ENCODE results near the gene VWA5B1.

DNA sequence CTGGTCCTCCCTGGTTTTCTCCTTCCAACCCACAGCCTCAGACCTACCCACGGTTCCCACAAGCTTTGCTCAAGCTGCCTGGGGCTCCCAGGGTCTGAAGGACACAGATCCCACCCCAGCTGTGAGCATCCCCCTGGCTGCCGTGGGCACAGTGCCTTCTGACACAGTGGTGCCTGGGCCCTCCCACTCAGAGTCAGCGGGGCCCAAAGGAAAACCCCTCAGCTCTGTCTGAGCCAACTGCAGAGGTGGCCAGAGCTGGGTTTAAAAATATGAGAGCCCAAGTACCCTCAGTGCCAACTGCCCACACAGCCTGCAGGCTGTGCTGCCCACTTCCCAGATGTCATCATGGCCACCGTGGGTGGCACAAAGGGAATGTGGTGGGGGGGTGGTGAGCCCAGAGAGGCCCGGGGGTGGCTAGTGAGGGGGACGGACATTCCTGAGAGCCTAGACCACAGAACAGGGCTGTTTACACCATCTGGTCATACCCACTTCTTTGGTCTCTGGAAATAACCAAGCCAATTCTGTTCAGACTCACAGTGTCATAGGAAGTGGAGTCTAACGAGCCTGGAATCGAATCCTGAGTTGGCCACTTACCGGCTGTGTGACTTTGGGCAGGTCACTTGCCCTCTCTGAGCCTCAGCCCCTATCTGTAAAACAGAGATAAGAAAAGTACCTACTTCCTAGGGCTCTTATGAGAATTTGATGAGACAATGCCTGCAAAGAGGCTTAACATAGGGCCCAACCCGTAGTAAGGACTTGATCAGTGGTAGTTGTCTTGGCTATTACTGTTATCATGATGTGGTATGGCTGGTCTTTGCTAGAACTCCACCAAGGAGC lies 109.9 kb downstream of the VWA5B1 start:
- TF ChIP-seq, protein P1, sequence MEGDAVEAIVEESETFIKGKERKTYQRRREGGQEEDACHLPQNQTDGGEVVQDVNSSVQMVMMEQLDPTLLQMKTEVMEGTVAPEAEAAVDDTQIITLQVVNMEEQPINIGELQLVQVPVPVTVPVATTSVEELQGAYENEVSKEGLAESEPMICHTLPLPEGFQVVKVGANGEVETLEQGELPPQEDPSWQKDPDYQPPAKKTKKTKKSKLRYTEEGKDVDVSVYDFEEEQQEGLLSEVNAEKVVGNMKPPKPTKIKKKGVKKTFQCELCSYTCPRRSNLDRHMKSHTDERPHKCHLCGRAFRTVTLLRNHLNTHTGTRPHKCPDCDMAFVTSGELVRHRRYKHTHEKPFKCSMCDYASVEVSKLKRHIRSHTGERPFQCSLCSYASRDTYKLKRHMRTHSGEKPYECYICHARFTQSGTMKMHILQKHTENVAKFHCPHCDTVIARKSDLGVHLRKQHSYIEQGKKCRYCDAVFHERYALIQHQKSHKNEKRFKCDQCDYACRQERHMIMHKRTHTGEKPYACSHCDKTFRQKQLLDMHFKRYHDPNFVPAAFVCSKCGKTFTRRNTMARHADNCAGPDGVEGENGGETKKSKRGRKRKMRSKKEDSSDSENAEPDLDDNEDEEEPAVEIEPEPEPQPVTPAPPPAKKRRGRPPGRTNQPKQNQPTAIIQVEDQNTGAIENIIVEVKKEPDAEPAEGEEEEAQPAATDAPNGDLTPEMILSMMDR (IDR thresholded peaks at IDR 0.05): no peak
- TF ChIP-seq POLR2A (IDR thresholded peaks at IDR 0.05): no peak
- no peak for TF ChIP-seq POLR2AphosphoS5 (IDR thresholded peaks at IDR 0.05)

Measured in breast epithelium (tissue), 3 donors.